Epithelial cell of alveolus of lung (primary cell): ENCODE measurements around the gene TCF3. TPM values are rescaled to one million over a fixed set of nuclear protein-coding genes. Genes with fewer than 3 reads are reported as not detected.

Experiments used
- total RNA-seq: library from RNA; depleted of rRNA; stranded (reverse); fragments of >200 nt; gene quantifications from 2 replicates; pipeline ENCODE4 v1.2.1, GENCODE V29; 2015

Gene TCF3
- 118 and 363 TPM in 2 replicates for total RNA-seq

GRCh38 chr19:1652471-1653299 lies at the start of gene TCF3:
Gene TCF3, minus strand, starts transcription at chr19:1652615. Its CDS starts 2,367 bp downstream, at chr19:1650248.

GRCh38 chr19:1605236-1606137 lies 46.9 kb downstream of the TCF3 start, which contains the start of gene UQCR11:
Gene UQCR11, minus strand, starts transcription at chr19:1605462. Its CDS starts 53 bp downstream, at chr19:1605409.

GRCh38 chr19:1592755-1593500 lies 59.5 kb downstream of the TCF3 start, which contains the start of gene MBD3:
Gene MBD3, minus strand, starts transcription at chr19:1592865. Its CDS starts 234 bp downstream, at chr19:1592631.

GRCh38 chr19:1568320-1569019 lies 83.9 kb downstream of the TCF3 start, which contains the start of gene MEX3D:
Gene MEX3D, minus strand, starts transcription at chr19:1568325. Its CDS starts 267 bp downstream, at chr19:1568058.

Other genes starting within 250 kb of the TCF3 start
- gene DAZAP1, start 245.0 kb downstream of the TCF3 start, total RNA-seq: 55.4 and 72.5 TPM in 2 replicates
- 2,162 and 4,639 TPM in 2 replicates for gene RPS15, start 214.2 kb downstream of the TCF3 start, total RNA-seq
- under 0.01 and 0.16 TPM in 2 replicates for gene APC2, start 202.5 kb downstream of the TCF3 start, total RNA-seq
- gene C19orf25, start 173.4 kb downstream of the TCF3 start, total RNA-seq: 36.5 and 39.2 TPM in 2 replicates
- gene PCSK4, start 162.3 kb downstream of the TCF3 start, total RNA-seq: 0.52 and 2.9 TPM in 2 replicates
- gene REEP6, start 161.4 kb downstream of the TCF3 start, total RNA-seq: 2.7 and 2.8 TPM in 2 replicates
- 5.0 and 15.2 TPM in 2 replicates for gene ADAMTSL5, start 139.6 kb downstream of the TCF3 start, total RNA-seq
- gene PLK5, start 128.5 kb downstream of the TCF3 start, total RNA-seq: not detected in 2 replicates
- 46.8 and 47.5 TPM in 2 replicates for gene MEX3D, start 84.3 kb downstream of the TCF3 start, total RNA-seq
- gene MBD3, start 59.8 kb downstream of the TCF3 start, total RNA-seq: 108 and 118 TPM in 2 replicates
- 45.8 and 107 TPM in 2 replicates for gene UQCR11, start 47.2 kb downstream of the TCF3 start, total RNA-seq
- not detected in 2 replicates for gene ONECUT3, start 100.9 kb upstream of the TCF3 start, total RNA-seq
- gene ATP8B3, start 159.7 kb upstream of the TCF3 start, total RNA-seq: 0.52 and 6.9 TPM in 2 replicates
- gene REXO1, start 195.9 kb upstream of the TCF3 start, total RNA-seq: 14.1 and 17.1 TPM in 2 replicates
- 8.9 and 15.3 TPM in 2 replicates for gene KLF16, start 211.0 kb upstream of the TCF3 start, total RNA-seq
- 107 and 116 TPM in 2 replicates for gene ABHD17A, start 232.9 kb upstream of the TCF3 start, total RNA-seq